ENCODE measurements around the gene BMP7.

The BMP7 gene

DNA sequence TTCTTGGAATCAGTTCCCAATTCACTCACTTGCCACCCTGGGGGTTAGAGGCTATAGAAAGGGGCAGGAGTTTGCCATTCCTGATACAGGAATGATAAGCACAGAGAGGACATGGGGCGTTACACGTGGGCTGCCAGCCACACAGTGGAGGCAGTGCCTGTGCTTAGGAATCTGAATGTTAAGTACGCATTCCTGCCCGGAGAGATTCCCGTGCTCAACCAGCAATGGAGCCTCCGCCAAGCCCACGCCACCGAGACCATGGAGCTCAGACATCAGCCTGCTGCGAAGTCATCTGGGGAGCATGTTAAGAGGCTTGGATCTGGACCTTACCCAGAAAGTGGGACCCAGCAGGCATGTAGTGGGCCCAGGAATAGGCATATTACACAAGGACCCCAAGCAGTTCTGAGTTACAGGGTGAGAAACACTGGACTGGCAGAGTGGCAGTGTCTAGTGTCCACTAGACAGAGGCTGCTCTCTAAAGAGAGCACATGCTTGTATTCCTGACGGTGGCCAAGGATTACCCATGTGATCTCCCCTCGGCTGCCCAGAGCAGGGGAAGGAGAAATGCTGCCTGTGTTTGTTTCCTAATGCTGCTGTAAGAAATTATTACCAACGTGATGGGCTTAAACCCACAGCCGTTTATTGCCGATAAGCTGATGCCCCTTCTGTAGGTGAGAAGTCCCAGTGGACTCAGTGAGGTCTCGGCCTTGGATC, 138.2 kb downstream of the BMP7 start (continued):
- TF ChIP-seq ZC3H10 (CRISPR knock-in tag; IDR thresholded peaks at IDR 0.05): no peak
- TF ChIP-seq ISL1 (CRISPR knock-in tag; IDR thresholded peaks at IDR 0.05): no peak
- TF ChIP-seq ARNTL (CRISPR knock-in tag; IDR thresholded peaks at IDR 0.05; ENCODE audit: borderline replicate concordance, low read depth): no peak

DNA sequence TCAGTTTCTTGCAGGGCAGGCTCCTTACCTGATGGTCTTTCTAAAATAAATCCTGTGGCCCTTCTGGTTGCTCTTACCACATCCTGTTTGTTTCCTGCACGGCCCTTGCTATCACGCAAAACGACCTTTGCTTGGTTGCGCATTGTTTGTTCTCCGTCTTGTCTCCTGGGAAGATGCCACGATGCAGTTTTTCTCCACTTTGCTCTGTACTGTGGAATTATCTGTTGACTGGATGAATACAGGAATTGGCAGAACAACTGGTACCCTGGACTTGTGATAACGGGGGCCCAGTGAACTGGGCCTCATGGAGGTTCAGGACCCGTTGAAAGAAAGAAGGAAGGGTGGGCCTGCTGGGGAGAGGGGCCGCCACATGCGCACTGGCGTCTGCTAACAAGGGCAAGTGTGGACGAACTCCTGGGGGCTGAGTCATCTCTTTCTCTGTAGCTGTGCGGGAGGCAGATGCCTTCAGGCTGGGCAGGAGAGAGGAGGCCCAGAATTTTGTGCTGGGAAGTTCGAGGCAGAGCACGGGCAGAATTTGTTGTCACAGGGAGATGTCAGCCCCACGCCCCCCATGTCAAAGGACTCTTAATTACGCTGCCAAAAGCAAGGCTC, 139.9 kb downstream of the BMP7 start:
- TF ChIP-seq ZFP30 (CRISPR knock-in tag; IDR thresholded peaks at IDR 0.05): no peak
- TF ChIP-seq ZC3H10 (CRISPR knock-in tag; IDR thresholded peaks at IDR 0.05): no peak
- no peak for TF ChIP-seq SNAI2 (CRISPR knock-in tag; IDR thresholded peaks at IDR 0.05)
- ATAC-seq: no peak

DNA sequence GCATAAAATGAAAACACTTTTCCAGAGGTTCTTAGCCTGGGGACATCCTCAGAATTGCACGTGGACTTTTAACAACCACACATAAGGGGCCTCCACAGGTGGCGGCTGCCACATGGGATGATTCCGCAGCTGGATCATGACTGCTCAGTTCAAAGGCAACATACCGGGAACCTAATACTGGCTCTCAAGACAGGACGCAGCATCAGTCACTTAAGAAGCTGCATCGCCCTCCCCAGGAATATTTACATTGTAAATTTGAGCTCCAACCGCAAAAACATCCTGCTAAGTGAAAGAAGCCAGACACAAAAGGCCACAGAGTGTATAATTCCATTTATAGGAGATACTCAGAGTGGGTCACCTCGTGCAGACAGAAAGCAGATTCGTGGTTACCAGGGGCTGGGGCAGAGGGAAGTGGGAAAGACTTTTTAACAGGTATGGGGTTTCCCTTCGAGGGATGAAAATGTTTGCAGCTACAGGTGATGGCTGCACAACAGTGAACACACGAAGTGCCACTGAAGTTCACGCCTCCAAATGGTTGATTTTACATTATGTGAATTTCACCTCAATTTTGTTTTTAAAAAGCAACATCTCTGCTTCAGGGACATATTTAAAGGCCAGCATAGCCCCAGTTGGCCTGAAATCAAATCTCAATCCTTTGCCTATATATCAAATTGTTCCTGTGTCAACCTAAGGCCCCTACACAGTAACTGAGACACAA, 141.5 kb downstream of the BMP7 start:
- no peak for TF ChIP-seq ZNF70 (CRISPR knock-in tag; IDR thresholded peaks at IDR 0.05)
- TF ChIP-seq ZC3H10 (CRISPR knock-in tag; IDR thresholded peaks at IDR 0.05): no peak
- no peak for TF ChIP-seq TCF4 (CRISPR knock-in tag; IDR thresholded peaks at IDR 0.05; ENCODE audit: borderline replicate concordance)
- TF ChIP-seq ZFP3 (CRISPR knock-in tag; IDR thresholded peaks at IDR 0.05): no peak
- no peak for TF ChIP-seq BACH2 (CRISPR knock-in tag; IDR thresholded peaks at IDR 0.05; ENCODE audit: borderline replicate concordance)
- ATAC-seq: no peak

DNA sequence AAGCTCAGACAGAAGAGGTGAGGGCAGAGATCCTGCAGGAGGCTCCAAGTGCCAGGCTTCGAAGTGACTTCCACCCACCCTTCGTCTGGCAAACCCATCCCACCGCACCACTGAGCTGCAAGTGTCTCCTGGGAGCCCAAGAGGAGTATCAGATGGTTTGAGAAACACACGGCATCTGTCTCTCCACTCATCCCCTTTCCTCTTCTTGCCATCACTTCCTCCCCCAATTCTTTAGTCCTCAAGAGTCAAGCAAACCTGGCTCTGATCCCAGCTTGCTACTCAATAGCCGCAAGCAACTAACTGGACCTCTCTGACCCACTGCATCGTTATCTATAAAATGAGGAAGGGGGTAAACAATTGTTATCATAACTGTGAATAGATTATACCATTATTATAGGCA, 142.1 kb downstream of the BMP7 start:
- ATAC-seq: no peak
- TF ChIP-seq ZNF565 (CRISPR knock-in tag; conservative IDR thresholded peaks at IDR 0.05; ENCODE audit: low read depth): no peak
- TF ChIP-seq PPARA (CRISPR knock-in tag; IDR thresholded peaks at IDR 0.05; ENCODE audit: borderline replicate concordance): no peak
- TF ChIP-seq ZC3H10 (CRISPR knock-in tag; IDR thresholded peaks at IDR 0.05): no peak
- no peak for TF ChIP-seq ZFP30 (CRISPR knock-in tag; IDR thresholded peaks at IDR 0.05)
- no peak for TF ChIP-seq GLIS3 (CRISPR knock-in tag; IDR thresholded peaks at IDR 0.05)
- TF ChIP-seq RARB (CRISPR knock-in tag; IDR thresholded peaks at IDR 0.05): no peak
- TF ChIP-seq TCF4 (CRISPR knock-in tag; IDR thresholded peaks at IDR 0.05; ENCODE audit: borderline replicate concordance): no peak
- no peak for TF ChIP-seq SNAI2 (CRISPR knock-in tag; IDR thresholded peaks at IDR 0.05)
- no peak for TF ChIP-seq ESRRG (CRISPR knock-in tag; IDR thresholded peaks at IDR 0.05)
- no peak for TF ChIP-seq TOX (CRISPR knock-in tag; IDR thresholded peaks at IDR 0.05; ENCODE audit: borderline replicate concordance)
- no peak for TF ChIP-seq ZFP3 (CRISPR knock-in tag; IDR thresholded peaks at IDR 0.05)
- TF ChIP-seq, protein P1, sequence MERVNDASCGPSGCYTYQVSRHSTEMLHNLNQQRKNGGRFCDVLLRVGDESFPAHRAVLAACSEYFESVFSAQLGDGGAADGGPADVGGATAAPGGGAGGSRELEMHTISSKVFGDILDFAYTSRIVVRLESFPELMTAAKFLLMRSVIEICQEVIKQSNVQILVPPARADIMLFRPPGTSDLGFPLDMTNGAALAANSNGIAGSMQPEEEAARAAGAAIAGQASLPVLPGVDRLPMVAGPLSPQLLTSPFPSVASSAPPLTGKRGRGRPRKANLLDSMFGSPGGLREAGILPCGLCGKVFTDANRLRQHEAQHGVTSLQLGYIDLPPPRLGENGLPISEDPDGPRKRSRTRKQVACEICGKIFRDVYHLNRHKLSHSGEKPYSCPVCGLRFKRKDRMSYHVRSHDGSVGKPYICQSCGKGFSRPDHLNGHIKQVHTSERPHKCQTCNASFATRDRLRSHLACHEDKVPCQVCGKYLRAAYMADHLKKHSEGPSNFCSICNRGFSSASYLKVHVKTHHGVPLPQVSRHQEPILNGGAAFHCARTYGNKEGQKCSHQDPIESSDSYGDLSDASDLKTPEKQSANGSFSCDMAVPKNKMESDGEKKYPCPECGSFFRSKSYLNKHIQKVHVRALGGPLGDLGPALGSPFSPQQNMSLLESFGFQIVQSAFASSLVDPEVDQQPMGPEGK (CRISPR knock-in tag; IDR thresholded peaks at IDR 0.05; ENCODE audit: borderline replicate concordance): no peak
- TF ChIP-seq, protein P2, sequence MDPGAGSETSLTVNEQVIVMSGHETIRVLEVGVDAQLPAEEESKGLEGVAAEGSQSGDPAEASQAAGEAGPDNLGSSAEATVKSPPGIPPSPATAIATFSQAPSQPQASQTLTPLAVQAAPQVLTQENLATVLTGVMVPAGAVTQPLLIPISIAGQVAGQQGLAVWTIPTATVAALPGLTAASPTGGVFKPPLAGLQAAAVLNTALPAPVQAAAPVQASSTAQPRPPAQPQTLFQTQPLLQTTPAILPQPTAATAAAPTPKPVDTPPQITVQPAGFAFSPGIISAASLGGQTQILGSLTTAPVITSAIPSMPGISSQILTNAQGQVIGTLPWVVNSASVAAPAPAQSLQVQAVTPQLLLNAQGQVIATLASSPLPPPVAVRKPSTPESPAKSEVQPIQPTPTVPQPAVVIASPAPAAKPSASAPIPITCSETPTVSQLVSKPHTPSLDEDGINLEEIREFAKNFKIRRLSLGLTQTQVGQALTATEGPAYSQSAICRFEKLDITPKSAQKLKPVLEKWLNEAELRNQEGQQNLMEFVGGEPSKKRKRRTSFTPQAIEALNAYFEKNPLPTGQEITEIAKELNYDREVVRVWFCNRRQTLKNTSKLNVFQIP (CRISPR knock-in tag; IDR thresholded peaks at IDR 0.05; ENCODE audit: borderline replicate concordance, low read depth): no peak
- no peak for TF ChIP-seq BACH2 (CRISPR knock-in tag; IDR thresholded peaks at IDR 0.05; ENCODE audit: borderline replicate concordance)
- TF ChIP-seq ARNTL (CRISPR knock-in tag; IDR thresholded peaks at IDR 0.05; ENCODE audit: borderline replicate concordance, low read depth): no peak
- TF ChIP-seq OSR1 (CRISPR knock-in tag; IDR thresholded peaks at IDR 0.05): no peak

DNA sequence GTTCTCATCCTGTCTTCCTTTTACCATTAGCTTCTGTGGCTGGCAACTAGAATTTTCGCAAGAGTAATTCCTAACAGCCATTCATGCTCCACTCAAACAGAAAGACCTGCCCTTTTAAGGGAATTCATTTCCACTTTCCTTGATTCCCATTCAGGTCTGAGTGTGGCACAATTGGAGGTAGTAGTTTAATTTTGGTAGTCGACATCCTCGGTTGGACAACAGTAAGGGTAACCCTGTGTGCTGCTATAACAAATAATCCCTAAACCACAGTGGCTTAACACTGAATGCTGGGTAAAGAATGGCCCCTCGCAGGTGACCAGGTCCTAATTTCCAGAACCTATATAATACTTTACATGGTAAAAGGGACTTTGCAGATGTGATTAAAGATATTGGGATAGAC, 142.9 kb downstream of the BMP7 start:
- TF ChIP-seq ZNF565 (CRISPR knock-in tag; conservative IDR thresholded peaks at IDR 0.05; ENCODE audit: low read depth) (no peak), TOX (CRISPR knock-in tag; IDR thresholded peaks at IDR 0.05; ENCODE audit: borderline replicate concordance) (no peak)
- TF ChIP-seq, protein P2 (CRISPR knock-in tag; IDR thresholded peaks at IDR 0.05; ENCODE audit: borderline replicate concordance, low read depth): no peak
- TF ChIP-seq, protein P1 (CRISPR knock-in tag; IDR thresholded peaks at IDR 0.05; ENCODE audit: borderline replicate concordance): no peak
- no peak for ATAC-seq
